ENCODE measurements around the gene MLXIP.

DNA sequence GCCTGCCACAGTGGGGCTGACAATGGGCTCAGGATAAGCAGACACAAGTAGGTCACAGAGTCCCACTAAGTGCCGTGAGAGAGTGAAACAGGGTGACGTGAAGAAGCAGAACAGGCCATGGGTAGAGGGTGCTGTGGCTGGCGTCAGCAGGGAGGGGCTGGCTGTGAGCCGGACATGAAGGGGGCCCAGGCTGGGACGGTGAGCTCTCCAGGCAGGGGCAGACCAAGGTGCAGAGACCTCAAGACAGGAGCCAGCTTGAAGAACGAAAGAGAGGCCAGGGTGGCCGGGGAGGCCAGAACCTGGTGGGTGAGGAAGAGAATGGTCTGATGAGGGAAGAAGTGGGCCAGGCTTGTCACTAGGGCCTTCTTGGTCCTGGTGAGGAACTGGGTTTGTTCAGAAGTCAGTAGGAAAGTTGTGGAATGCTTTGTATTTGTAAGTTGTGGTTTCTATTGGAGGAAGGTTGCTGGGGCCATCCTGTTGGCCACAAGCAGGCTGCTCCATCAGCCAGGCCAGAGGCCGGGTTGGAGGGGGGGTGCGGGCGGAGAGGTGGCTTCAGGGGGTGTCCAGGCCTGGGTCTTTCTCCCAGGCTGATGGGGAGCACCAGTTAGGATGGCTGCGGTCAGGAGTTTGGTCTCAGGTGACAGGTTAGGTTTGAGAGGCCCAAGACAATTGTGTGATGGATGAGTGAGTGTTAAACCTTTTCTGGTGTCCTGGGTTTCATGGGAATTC is 21.4 kb upstream of the MLXIP start:
- TF ChIP-seq TAF1 (IDR thresholded peaks at IDR 0.05; ENCODE audit: borderline replicate concordance, insufficient read depth, low read length) (no peak), POLR2AphosphoS5 (IDR thresholded peaks at IDR 0.05; ENCODE audit: low read depth, low read length) (no peak)
- TF ChIP-seq, protein P1, sequence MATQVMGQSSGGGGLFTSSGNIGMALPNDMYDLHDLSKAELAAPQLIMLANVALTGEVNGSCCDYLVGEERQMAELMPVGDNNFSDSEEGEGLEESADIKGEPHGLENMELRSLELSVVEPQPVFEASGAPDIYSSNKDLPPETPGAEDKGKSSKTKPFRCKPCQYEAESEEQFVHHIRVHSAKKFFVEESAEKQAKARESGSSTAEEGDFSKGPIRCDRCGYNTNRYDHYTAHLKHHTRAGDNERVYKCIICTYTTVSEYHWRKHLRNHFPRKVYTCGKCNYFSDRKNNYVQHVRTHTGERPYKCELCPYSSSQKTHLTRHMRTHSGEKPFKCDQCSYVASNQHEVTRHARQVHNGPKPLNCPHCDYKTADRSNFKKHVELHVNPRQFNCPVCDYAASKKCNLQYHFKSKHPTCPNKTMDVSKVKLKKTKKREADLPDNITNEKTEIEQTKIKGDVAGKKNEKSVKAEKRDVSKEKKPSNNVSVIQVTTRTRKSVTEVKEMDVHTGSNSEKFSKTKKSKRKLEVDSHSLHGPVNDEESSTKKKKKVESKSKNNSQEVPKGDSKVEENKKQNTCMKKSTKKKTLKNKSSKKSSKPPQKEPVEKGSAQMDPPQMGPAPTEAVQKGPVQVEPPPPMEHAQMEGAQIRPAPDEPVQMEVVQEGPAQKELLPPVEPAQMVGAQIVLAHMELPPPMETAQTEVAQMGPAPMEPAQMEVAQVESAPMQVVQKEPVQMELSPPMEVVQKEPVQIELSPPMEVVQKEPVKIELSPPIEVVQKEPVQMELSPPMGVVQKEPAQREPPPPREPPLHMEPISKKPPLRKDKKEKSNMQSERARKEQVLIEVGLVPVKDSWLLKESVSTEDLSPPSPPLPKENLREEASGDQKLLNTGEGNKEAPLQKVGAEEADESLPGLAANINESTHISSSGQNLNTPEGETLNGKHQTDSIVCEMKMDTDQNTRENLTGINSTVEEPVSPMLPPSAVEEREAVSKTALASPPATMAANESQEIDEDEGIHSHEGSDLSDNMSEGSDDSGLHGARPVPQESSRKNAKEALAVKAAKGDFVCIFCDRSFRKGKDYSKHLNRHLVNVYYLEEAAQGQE (IDR thresholded peaks at IDR 0.05; ENCODE audit: insufficient read depth in 1 of 2, low read depth in 2 of 2, low read length in 2 of 2): no peak

Data from PFSK-1 (cell line).